Adipocyte (in vitro differentiated cells): ENCODE measurements around the gene GATAD2B.

Experiments
- DNase-seq: peaks from one replicate; pipeline ENCODE4 v3.0.0-alpha.2; 2015; ENCODE audit warnings: low read depth
- H3K27me3 ChIP-seq: replicated peaks from 2 replicates; pipeline ENCODE4 v1.7.0; 2013; ENCODE audit warnings: mild to moderate bottlenecking, low read length, moderate library complexity; ENCODE audit not compliant: control insufficient read depth, insufficient read depth
- H3K36me3 ChIP-seq: 2 replicates; pipeline ENCODE4 v1.7.0; 2013; ENCODE audit warnings: low read length, mild to moderate bottlenecking, moderate library complexity; ENCODE audit not compliant: control insufficient read depth, insufficient read depth, severe bottlenecking
- H3K4me1 ChIP-seq: 2 replicates; pipeline ENCODE4 v1.7.0; 2013; ENCODE audit warnings: mild to moderate bottlenecking, low read length, moderate library complexity; ENCODE audit not compliant: control insufficient read depth, insufficient read depth
- H3K4me3 ChIP-seq: 2 replicates; pipeline ENCODE4 v1.7.0; 2013; ENCODE audit warnings: mild to moderate bottlenecking, low read length, moderate library complexity
- H3K9ac ChIP-seq: 2 replicates; pipeline ENCODE4 v1.7.0; 2013; ENCODE audit warnings: mild to moderate bottlenecking, low read length, moderate library complexity
- H3K9me3 ChIP-seq: 2 replicates; pipeline ENCODE4 v1.7.0; 2013; ENCODE audit warnings: mild to moderate bottlenecking, low read length, moderate library complexity; ENCODE audit not compliant: control insufficient read depth

GATAD2B gene

GRCh38 chr1:153922972-153923925 lies at the start of gene GATAD2B:
Gene GATAD2B, minus strand, starts transcription at chr1:153922972. Its CDS starts 94,625 bp downstream, at chr1:153828347.
- DNase-seq: peak; percentile 100
- Histone ChIP-seq H3K9ac (peak within 1 kb of the TSS; percentile 97), H3K4me1 (peaks cover 29% of the 10 kb centered on the region), H3K36me3 (no peaks in the 10 kb centered on the region), H3K9me3 (no peaks in the 10 kb centered on the region), H3K27me3 (no peaks in the 10 kb centered on the region), H3K4me3 (peak within 1 kb of the TSS; percentile 97)

- H3K27me3 ChIP-seq: no peaks in the 10 kb centered on the region
- H3K9ac ChIP-seq: no peak overlapping the region
- no peaks in the 10 kb centered on the region for H3K9me3 ChIP-seq
- H3K4me1 ChIP-seq: peaks cover 12% of the 10 kb centered on the region
- no peak overlapping the region for H3K4me3 ChIP-seq
- no peak for DNase-seq
- H3K36me3 ChIP-seq: peaks cover 17% of the 10 kb centered on the region
These were observed 47.6 kb upstream of the GATAD2B start for GRCh38 chr1:153970346-153970745.

GRCh38 chr1:153968972-153969371 lies 46.2 kb upstream of the GATAD2B start:
- no peak overlapping the region for H3K9ac ChIP-seq
- no peaks in the 10 kb centered on the region for H3K27me3 ChIP-seq
- H3K9me3 ChIP-seq: no peaks in the 10 kb centered on the region
- no peak for DNase-seq
- peaks cover 5% of the 10 kb centered on the region for H3K36me3 ChIP-seq
- H3K4me3 ChIP-seq: no peak overlapping the region
- peaks cover 17% of the 10 kb centered on the region for H3K4me1 ChIP-seq

GRCh38 chr1:153968408-153968807 lies 45.6 kb upstream of the GATAD2B start:
- Histone ChIP-seq H3K9ac (peak overlapping the region; percentile 86), H3K9me3 (no peaks in the 10 kb centered on the region), H3K4me3 (peak overlapping the region; percentile 89), H3K36me3 (no peaks in the 10 kb centered on the region), H3K4me1 (peaks cover 20% of the 10 kb centered on the region), H3K27me3 (no peaks in the 10 kb centered on the region)
- no peak for DNase-seq

GRCh38 chr1:153968000-153968363 lies 45.2 kb upstream of the GATAD2B start:
- Histone ChIP-seq H3K4me3 (peak overlapping the region; percentile 89), H3K4me1 (peaks cover 21% of the 10 kb centered on the region), H3K9ac (peak overlapping the region; percentile 86), H3K27me3 (no peaks in the 10 kb centered on the region), H3K36me3 (no peaks in the 10 kb centered on the region), H3K9me3 (no peaks in the 10 kb centered on the region)
- DNase-seq: no peak

- peaks cover 28% of the 10 kb centered on the region for H3K4me1 ChIP-seq
These were observed 44.6 kb upstream of the GATAD2B start, which contains the start of gene CREB3L4 for GRCh38 chr1:153967107-153967999. Gene CREB3L4, plus strand, starts transcription at chr1:153967902. Its CDS starts 624 bp downstream, at chr1:153968526.

GRCh38 chr1:153963850-153964331 lies 41.1 kb upstream of the GATAD2B start:
- Histone ChIP-seq H3K9me3 (no peaks in the 10 kb centered on the region), H3K36me3 (peaks cover 10% of the 10 kb centered on the region), H3K4me1 (peaks cover 42% of the 10 kb centered on the region), H3K9ac (peak overlapping the region; percentile 91), H3K4me3 (peak overlapping the region; percentile 87), H3K27me3 (no peaks in the 10 kb centered on the region)
- DNase-seq: peak; percentile 64

More at GRCh38 chr1:153967107-153967999, 44.6 kb upstream of the GATAD2B start, which contains the start of gene CREB3L4:
- H3K36me3 ChIP-seq: no peaks in the 10 kb centered on the region
- H3K9ac ChIP-seq: peak within 1 kb of the TSS; percentile 86
- H3K4me3 ChIP-seq: peak within 1 kb of the TSS; percentile 89
- H3K27me3 ChIP-seq: no peaks in the 10 kb centered on the region
- peak; percentile 98 for DNase-seq
- no peaks in the 10 kb centered on the region for H3K9me3 ChIP-seq

GRCh38 chr1:153963030-153963849 lies 40.5 kb upstream of the GATAD2B start, which contains the start of gene SLC39A1:
Gene SLC39A1, minus strand, starts transcription at chr1:153963537. Its CDS starts 822 bp downstream, at chr1:153962715.
- peak within 1 kb of the TSS; percentile 87 for H3K4me3 ChIP-seq
- DNase-seq: peak; percentile 99
- H3K9me3 ChIP-seq: no peaks in the 10 kb centered on the region
- peaks cover 10% of the 10 kb centered on the region for H3K36me3 ChIP-seq
- H3K27me3 ChIP-seq: no peaks in the 10 kb centered on the region
- H3K9ac ChIP-seq: peak within 1 kb of the TSS; percentile 91
- peaks cover 41% of the 10 kb centered on the region for H3K4me1 ChIP-seq

GRCh38 chr1:153962088-153963029 lies 39.6 kb upstream of the GATAD2B start:
- H3K4me3 ChIP-seq: peak overlapping the region; percentile 87
- H3K36me3 ChIP-seq: peaks cover 10% of the 10 kb centered on the region
- H3K9me3 ChIP-seq: no peaks in the 10 kb centered on the region
- peaks cover 36% of the 10 kb centered on the region for H3K4me1 ChIP-seq
- peak overlapping the region; percentile 91 for H3K9ac ChIP-seq
- DNase-seq: peak; percentile 71
- no peaks in the 10 kb centered on the region for H3K27me3 ChIP-seq
